HepG2 (cell line): ENCODE data around the gene GRM2. TPM values are rescaled to one million over a fixed set of nuclear protein-coding genes. Genes with fewer than 3 reads are reported as not detected.

Experiments
- ADNP ChIP-seq: sonication (generic); formaldehyde crosslinking; IDR thresholded peaks from 2 replicates; pipeline ENCODE4 v1.4.0; 2020; ENCODE audit warnings: missing genetic modification reagents
- ARID2 ChIP-seq: sonication (generic); formaldehyde crosslinking; IDR thresholded peaks from 2 replicates; pipeline ENCODE4 v1.8.1; 2022; ENCODE audit warnings: mild to moderate bottlenecking, missing genetic modification reagents, borderline replicate concordance
- BORCS8-MEF2B ChIP-seq: sonication (generic); formaldehyde crosslinking; IDR thresholded peaks from 2 replicates; pipeline ENCODE4 v1.8.0; 2022; ENCODE audit warnings: mild to moderate bottlenecking, missing genetic modification reagents
- ELF4 ChIP-seq: sonication (generic); formaldehyde crosslinking; IDR thresholded peaks from 2 replicates; pipeline ENCODE4 v1.5.0; 2020; ENCODE audit warnings: missing genetic modification reagents, mild to moderate bottlenecking, moderate library complexity, borderline replicate concordance
- GATAD2A ChIP-seq: IDR thresholded peaks from 2 replicates; pipeline ENCODE4 v1.6.1; 2016
- NBN ChIP-seq: fragments of 450-650 bp; conservative IDR thresholded peaks from 2 replicates; pipeline ENCODE4 v1.6.1; 2017
- NR3C1 ChIP-seq: sonication (generic); formaldehyde crosslinking; IDR thresholded peaks from 2 replicates; pipeline ENCODE4 v1.4.0; 2020; ENCODE audit warnings: missing genetic modification reagents
- POGZ ChIP-seq: sonication (generic); formaldehyde crosslinking; IDR thresholded peaks from 2 replicates; pipeline ENCODE4 v1.4.0; 2020; ENCODE audit warnings: mild to moderate bottlenecking, missing genetic modification reagents
- SALL2 ChIP-seq: sonication (generic); formaldehyde crosslinking; IDR thresholded peaks from 2 replicates; pipeline ENCODE4 v1.8.1; 2023; ENCODE audit warnings: mild to moderate bottlenecking, missing genetic modification reagents, inconsistent platforms
- SMARCC2 ChIP-seq: fragments of 450-650 bp; IDR thresholded peaks from 2 replicates; pipeline ENCODE4 v1.6.1; 2017; ENCODE audit warnings: antibody characterized with exemption, mild to moderate bottlenecking
- SP5 ChIP-seq: IDR thresholded peaks from 2 replicates; pipeline ENCODE4 v1.6.1; 2016; ENCODE audit warnings: low read depth, borderline replicate concordance
- TARDBP ChIP-seq: sonication (generic); formaldehyde crosslinking; IDR thresholded peaks from 2 replicates; pipeline ENCODE4 v1.8.0; 2022; ENCODE audit warnings: mild to moderate bottlenecking, missing genetic modification reagents
- ZBTB7A ChIP-seq: sonication (generic); formaldehyde crosslinking; IDR thresholded peaks from 2 replicates; pipeline ENCODE4 v1.8.0; 2022; ENCODE audit warnings: mild to moderate bottlenecking, missing genetic modification reagents
- ZFP36L1 ChIP-seq: sonication (generic); formaldehyde crosslinking; IDR thresholded peaks from 2 replicates; pipeline ENCODE4 v1.8.0; 2022; ENCODE audit warnings: mild to moderate bottlenecking, missing genetic modification reagents, moderate library complexity
- ZMYM2 ChIP-seq: sonication (generic); formaldehyde crosslinking; IDR thresholded peaks from 2 replicates; pipeline ENCODE4 v1.8.0; 2022; ENCODE audit warnings: mild to moderate bottlenecking, missing genetic modification reagents
- ZNF101 ChIP-seq: sonication (generic); formaldehyde crosslinking; IDR thresholded peaks from 2 replicates; pipeline ENCODE4 v1.4.0; 2020; ENCODE audit warnings: mild to moderate bottlenecking, low read depth, missing genetic modification reagents, borderline replicate concordance
- ZNF143 ChIP-seq: sonication (generic); formaldehyde crosslinking; IDR thresholded peaks from 2 replicates; pipeline ENCODE4 v1.4.0; 2020; ENCODE audit warnings: missing genetic modification reagents
- ZNF205 ChIP-seq: IDR thresholded peaks from 2 replicates; pipeline ENCODE4 v1.6.1; 2018; ENCODE audit warnings: missing biosample characterization, missing genetic modification reagents
- ZNF282 ChIP-seq: fragments of 450-650 bp; IDR thresholded peaks from 2 replicates; pipeline ENCODE4 v1.6.1; 2018; ENCODE audit not compliant: partially characterized antibody
- ZNF44 ChIP-seq: sonication (generic); formaldehyde crosslinking; IDR thresholded peaks from 2 replicates; pipeline ENCODE4 v1.5.1; 2020; ENCODE audit warnings: mild to moderate bottlenecking, missing genetic modification reagents
- ZNF737 ChIP-seq: sonication (generic); formaldehyde crosslinking; IDR thresholded peaks from 2 replicates; pipeline ENCODE4 v1.5.0; 2020; ENCODE audit warnings: missing genetic modification reagents, mild to moderate bottlenecking, borderline replicate concordance
- ZNF747 ChIP-seq: sonication (generic); formaldehyde crosslinking; IDR thresholded peaks from 2 replicates; pipeline ENCODE4 v1.8.1; 2023; ENCODE audit warnings: missing genetic modification reagents, mild to moderate bottlenecking, borderline replicate concordance
- ZNF766 ChIP-seq: sonication (generic); formaldehyde crosslinking; IDR thresholded peaks from 2 replicates; pipeline ENCODE4 v1.5.0; 2020; ENCODE audit warnings: missing genetic modification reagents, borderline replicate concordance
- polyA plus RNA-seq, 8 experiments: library from polyadenylated mRNA; depleted of rRNA in 3 of 8; stranded (reverse) in 7 of 8; unstranded in 1 of 8; fragments of >200 nt; fragmentation: Illumina TruSeq in 4 of 8; extraction: Trizol in 4 of 8; gene quantifications; 2 replicates each; pipeline versions ENCODE4 v1.2.1 to v1.2.3, GENCODE V29; 2011 to 2016; ENCODE audit warnings: low read depth in 4 of 8, missing spikeins in 1 of 8, mixed read lengths in 1 of 8; ENCODE audit not compliant: insufficient read depth in 1 of 8
- total RNA-seq, 5 experiments: library from RNA; depleted of rRNA; stranded (reverse); fragments of >200 nt; fragmentation: Illumina TruSeq; extraction: Trizol; gene quantifications; 2 replicates each; pipeline ENCODE4 v1.2.3, GENCODE V29; 2016; ENCODE audit warnings: low read depth in 1 of 5
- TF ChIP-seq, protein P1 (sequence below): sonication (generic); formaldehyde crosslinking; IDR thresholded peaks from 2 replicates; pipeline ENCODE4 v1.4.0; 2020; ENCODE audit warnings: missing genetic modification reagents
- TF ChIP-seq, protein P2 (sequence below): sonication (generic); formaldehyde crosslinking; IDR thresholded peaks from 2 replicates; pipeline ENCODE4 v1.5.1; 2020; ENCODE audit warnings: mild to moderate bottlenecking, missing genetic modification reagents

GRM2 gene
- total and polyA plus RNA-seq, 2 of the 13 experiments (the other 11 are each of a cell fraction or from before 2014, with no cell fraction given) = 0.04 to 0.07 TPM

DNA sequence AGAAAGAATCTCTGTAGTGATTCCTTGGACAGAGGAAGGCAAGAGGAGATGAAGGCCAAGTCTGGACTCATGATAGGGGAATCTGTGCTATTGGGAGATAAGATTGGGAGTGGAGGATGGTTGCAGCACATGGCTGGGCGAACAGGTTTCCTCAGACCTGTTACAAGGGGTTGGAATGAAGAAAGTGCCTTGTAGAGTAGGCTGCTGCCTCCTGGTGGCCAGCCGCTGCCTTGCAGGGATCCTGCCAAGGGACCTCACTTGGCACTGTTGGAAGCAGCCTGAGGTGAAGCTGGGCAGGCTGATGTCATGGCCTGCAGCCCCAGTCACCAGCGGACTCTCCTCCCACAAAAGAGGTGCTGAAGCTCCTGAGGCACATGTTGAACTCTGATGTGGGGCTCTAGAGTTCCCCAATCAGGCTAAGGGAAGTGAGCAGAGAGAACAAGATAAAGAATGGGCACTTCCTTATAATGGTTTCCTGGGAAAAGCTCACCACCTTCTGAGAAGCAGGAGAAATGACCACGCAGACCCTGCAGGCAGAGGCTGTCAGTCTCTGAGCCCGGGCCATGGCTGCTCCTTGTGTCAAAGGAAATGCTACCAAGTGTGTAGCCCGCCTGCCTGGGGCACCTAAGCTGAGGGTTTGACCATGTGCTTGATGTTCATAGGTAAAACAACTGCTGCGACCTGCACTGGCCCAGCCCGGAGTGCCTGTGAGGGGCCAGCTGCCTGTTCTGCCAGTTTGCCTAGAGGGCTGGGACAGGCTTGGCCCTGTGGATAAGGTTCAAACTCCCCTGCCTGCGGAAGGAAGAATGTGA lies 37.4 kb upstream of the GRM2 start (continued):
- TF ChIP-seq ZNF747 (CRISPR knock-in tag) = no peak
- no peak for TF ChIP-seq BORCS8-MEF2B
- no peak for TF ChIP-seq TARDBP
- 0 out of 2 replicates have a peak, but pooled peaks have one; percentile 27 for TF ChIP-seq ZNF143
- TF ChIP-seq, protein P1, sequence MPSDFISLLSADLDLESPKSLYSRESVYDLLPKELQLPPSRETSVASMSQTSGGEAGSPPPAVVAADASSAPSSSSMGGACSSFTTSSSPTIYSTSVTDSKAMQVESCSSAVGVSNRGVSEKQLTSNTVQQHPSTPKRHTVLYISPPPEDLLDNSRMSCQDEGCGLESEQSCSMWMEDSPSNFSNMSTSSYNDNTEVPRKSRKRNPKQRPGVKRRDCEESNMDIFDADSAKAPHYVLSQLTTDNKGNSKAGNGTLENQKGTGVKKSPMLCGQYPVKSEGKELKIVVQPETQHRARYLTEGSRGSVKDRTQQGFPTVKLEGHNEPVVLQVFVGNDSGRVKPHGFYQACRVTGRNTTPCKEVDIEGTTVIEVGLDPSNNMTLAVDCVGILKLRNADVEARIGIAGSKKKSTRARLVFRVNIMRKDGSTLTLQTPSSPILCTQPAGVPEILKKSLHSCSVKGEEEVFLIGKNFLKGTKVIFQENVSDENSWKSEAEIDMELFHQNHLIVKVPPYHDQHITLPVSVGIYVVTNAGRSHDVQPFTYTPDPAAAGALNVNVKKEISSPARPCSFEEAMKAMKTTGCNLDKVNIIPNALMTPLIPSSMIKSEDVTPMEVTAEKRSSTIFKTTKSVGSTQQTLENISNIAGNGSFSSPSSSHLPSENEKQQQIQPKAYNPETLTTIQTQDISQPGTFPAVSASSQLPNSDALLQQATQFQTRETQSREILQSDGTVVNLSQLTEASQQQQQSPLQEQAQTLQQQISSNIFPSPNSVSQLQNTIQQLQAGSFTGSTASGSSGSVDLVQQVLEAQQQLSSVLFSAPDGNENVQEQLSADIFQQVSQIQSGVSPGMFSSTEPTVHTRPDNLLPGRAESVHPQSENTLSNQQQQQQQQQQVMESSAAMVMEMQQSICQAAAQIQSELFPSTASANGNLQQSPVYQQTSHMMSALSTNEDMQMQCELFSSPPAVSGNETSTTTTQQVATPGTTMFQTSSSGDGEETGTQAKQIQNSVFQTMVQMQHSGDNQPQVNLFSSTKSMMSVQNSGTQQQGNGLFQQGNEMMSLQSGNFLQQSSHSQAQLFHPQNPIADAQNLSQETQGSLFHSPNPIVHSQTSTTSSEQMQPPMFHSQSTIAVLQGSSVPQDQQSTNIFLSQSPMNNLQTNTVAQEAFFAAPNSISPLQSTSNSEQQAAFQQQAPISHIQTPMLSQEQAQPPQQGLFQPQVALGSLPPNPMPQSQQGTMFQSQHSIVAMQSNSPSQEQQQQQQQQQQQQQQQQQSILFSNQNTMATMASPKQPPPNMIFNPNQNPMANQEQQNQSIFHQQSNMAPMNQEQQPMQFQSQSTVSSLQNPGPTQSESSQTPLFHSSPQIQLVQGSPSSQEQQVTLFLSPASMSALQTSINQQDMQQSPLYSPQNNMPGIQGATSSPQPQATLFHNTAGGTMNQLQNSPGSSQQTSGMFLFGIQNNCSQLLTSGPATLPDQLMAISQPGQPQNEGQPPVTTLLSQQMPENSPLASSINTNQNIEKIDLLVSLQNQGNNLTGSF (CRISPR knock-in tag) = no peak
- no peak for TF ChIP-seq SMARCC2
- no peak for TF ChIP-seq NBN
- no peak for TF ChIP-seq POGZ (CRISPR knock-in tag)
- 0 out of 2 replicates have a peak, but pooled peaks have one; percentile 38 for TF ChIP-seq SALL2 (CRISPR knock-in tag)
- no peak for TF ChIP-seq ZBTB7A (CRISPR knock-in tag)
- TF ChIP-seq ZNF205 (CRISPR knock-in tag) = no peak
- TF ChIP-seq ZMYM2 = no peak
- TF ChIP-seq, protein P2, sequence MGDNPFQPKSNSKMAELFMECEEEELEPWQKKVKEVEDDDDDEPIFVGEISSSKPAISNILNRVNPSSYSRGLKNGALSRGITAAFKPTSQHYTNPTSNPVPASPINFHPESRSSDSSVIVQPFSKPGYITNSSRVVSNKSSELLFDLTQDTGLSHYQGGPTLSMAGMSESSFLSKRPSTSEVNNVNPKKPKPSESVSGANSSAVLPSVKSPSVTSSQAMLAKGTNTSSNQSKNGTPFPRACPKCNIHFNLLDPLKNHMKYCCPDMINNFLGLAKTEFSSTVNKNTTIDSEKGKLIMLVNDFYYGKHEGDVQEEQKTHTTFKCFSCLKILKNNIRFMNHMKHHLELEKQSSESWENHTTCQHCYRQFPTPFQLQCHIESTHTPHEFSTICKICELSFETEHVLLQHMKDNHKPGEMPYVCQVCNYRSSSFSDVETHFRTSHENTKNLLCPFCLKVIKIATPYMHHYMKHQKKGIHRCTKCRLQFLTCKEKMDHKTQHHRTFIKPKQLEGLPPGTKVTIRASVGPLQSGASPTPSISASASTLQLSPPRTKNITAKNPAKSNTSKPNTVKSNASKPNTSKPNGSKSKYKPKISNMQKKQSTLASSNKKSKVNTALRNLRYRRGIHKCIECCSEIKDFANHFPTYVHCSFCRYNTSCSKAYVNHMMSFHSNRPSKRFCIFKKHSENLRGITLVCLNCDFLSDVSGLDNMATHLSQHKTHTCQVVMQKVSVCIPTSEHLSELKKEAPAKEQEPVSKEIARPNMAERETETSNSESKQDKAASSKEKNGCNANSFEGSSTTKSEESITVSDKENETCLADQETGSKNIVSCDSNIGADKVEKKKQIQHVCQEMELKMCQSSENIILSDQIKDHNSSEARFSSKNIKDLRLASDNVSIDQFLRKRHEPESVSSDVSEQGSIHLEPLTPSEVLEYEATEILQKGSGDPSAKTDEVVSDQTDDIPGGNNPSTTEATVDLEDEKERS = no peak
- no peak for TF ChIP-seq ZFP36L1
- TF ChIP-seq ZNF282 = no peak
- no peak for TF ChIP-seq NR3C1 (CRISPR knock-in tag)
- TF ChIP-seq ZNF766 (CRISPR knock-in tag) = no peak
- peak; percentile 42; the same call in 1 of the 2 replicates for TF ChIP-seq GATAD2A
- no peak for TF ChIP-seq ZNF101 (CRISPR knock-in tag)
- TF ChIP-seq ARID2 (CRISPR knock-in tag) = no peak
- TF ChIP-seq ADNP (CRISPR knock-in tag) = no peak
- no peak for TF ChIP-seq ZNF44 (CRISPR knock-in tag)
- TF ChIP-seq SP5 (CRISPR knock-in tag) = no peak
- TF ChIP-seq ELF4 (CRISPR knock-in tag) = no peak
- no peak for TF ChIP-seq ZNF737
